Measurements from ENCODE around the gene MEF2C.

DNA sequence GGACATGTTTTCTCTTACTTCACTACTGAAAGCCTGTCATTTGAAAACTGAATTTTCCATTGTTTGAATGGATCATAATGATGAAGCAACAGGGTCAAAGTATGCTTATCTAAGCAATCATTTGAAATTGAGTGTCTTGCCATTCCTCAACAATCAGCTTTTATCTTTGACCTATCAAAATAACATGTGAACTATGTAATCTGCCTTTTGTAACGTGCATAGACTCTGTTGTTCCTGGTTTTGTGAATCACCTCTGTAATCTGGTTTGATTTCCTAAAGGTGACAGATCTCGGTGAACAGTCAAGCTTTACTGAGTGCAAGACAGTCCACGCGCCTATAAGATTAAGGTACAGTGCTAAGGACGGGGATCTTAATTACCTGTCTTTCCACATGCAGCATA is 3.3 kb downstream of the MEF2C start:
- TF ChIP-seq GATA3 (IDR thresholded peaks at IDR 0.05; ENCODE audit: low read depth, low read length) (no peak), GATA2 (IDR thresholded peaks at IDR 0.05; ENCODE audit: low read depth, low read length) (no peak)

Measured in SH-SY5Y (cell line).